Fibroblast of lung (primary cell): ENCODE results near the gene TLK2. TPM values are rescaled to one million over a fixed set of nuclear protein-coding genes. Genes with fewer than 3 reads are reported as not detected.

Source experiments
- DNase-seq, 2 donors: peaks; one replicate each; pipeline versions ENCODE4 v3.0.0 to v3.0.0-alpha.2; 2010; ENCODE audit warnings: low read depth in 2 of 2
- H2AFZ ChIP-seq: 2 replicates; pipeline ENCODE4 v1.5.1; 2012; ENCODE audit warnings: low read length, control low read depth, inconsistent platforms
- H3K27ac ChIP-seq: 2 replicates; pipeline ENCODE4 v1.5.1; 2011; ENCODE audit warnings: low read length, control low read depth; ENCODE audit not compliant: insufficient read depth
- H3K27me3 ChIP-seq: 2 replicates; pipeline ENCODE4 v1.5.1; 2011; ENCODE audit warnings: mild to moderate bottlenecking, low read length; ENCODE audit not compliant: control insufficient read depth, insufficient read depth
- H3K36me3 ChIP-seq: 2 replicates; pipeline ENCODE4 v1.5.1; 2011; ENCODE audit warnings: low read length; ENCODE audit not compliant: control insufficient read depth, insufficient read depth
- H3K4me1 ChIP-seq: 2 replicates; pipeline ENCODE4 v1.5.1; 2011; ENCODE audit warnings: low read length; ENCODE audit not compliant: control insufficient read depth, insufficient read depth; ENCODE audit errors: extremely low read depth
- H3K4me2 ChIP-seq: 2 replicates; pipeline ENCODE4 v1.5.1; 2011; ENCODE audit warnings: low read length, control low read depth; ENCODE audit not compliant: insufficient read depth; ENCODE audit errors: extremely low read depth
- H3K4me3 ChIP-seq, 4 experiments: fragments of 200-600 bp in 1 of 4; sonication (generic) in 1 of 4; replicated peaks in 1 of 4; 2 replicates each; pipeline ENCODE4 v1.5.1; 2011 to 2016; ENCODE audit warnings: low read length in 4 of 4, low read depth in 3 of 4, mild to moderate bottlenecking in 3 of 4, control low read depth in 2 of 4, inconsistent platforms in 1 of 4, mixed read lengths in 1 of 4; ENCODE audit not compliant: insufficient read depth in 1 of 4; ENCODE audit errors: control extremely low read depth in 1 of 4
- H3K79me2 ChIP-seq: 2 replicates; pipeline ENCODE4 v1.5.1; 2012; ENCODE audit warnings: mild to moderate bottlenecking, low read length, inconsistent platforms; ENCODE audit not compliant: control insufficient read depth, insufficient read depth
- H3K9ac ChIP-seq: 2 replicates; pipeline ENCODE4 v1.5.1; 2011; ENCODE audit warnings: mild to moderate bottlenecking, low read length, control low read depth; ENCODE audit not compliant: insufficient read depth
- H3K9me3 ChIP-seq: 2 replicates; pipeline ENCODE4 v1.5.1; 2012; ENCODE audit warnings: low read depth, low read length; ENCODE audit not compliant: control insufficient read depth, insufficient read depth
- H4K20me1 ChIP-seq: 2 replicates; pipeline ENCODE4 v1.5.1; 2011; ENCODE audit warnings: low read length; ENCODE audit not compliant: control insufficient read depth, insufficient read depth; ENCODE audit errors: extremely low read depth
- CTCF ChIP-seq, 2 donors: IDR thresholded peaks in 1 of 2; conservative IDR thresholded peaks in 1 of 2; 1 replicate in 1 of 2; 2 replicates in 1 of 2; pipeline ENCODE4 v1.5.1; 2011 to 2012; ENCODE audit warnings: low read length in 2 of 2, control low read depth in 1 of 2, inconsistent platforms in 1 of 2, low read depth in 1 of 2, mild to moderate bottlenecking in 1 of 2
- EZH2 ChIP-seq: IDR thresholded peaks from 2 replicates; pipeline ENCODE4 v1.5.1; 2012; ENCODE audit warnings: low read length, control low read depth, mild to moderate bottlenecking; ENCODE audit errors: missing control alignments
- polyA plus RNA-seq, 2 donors: library from polyadenylated mRNA; depleted of rRNA in 1 of 2; stranded (reverse) in 1 of 2; unstranded in 1 of 2; fragments of >200 nt; gene quantifications; 2 replicates each; pipeline ENCODE4 v1.2.1, GENCODE V29; 2011 to 2012; ENCODE audit warnings: missing spikeins in 1 of 2
- total RNA-seq: library from RNA; depleted of rRNA; stranded (reverse); fragments of >200 nt; gene quantifications from 2 replicates; pipeline ENCODE4 v1.2.1, GENCODE V29; 2014

The TLK2 gene
- total and polyA plus RNA-seq, 2 donors (not counting 1 experiment from before 2014, with no cell fraction given), result 55.5 to 63.9 TPM

GRCh38 chr17:62628831-62629555, 150.4 kb downstream of the TLK2 start:
- no peak overlapping the region for H2AFZ ChIP-seq

GRCh38 chr17:62629556-62630364, 151.1 kb downstream of the TLK2 start:
- Histone ChIP-seq H3K27ac (peak overlapping the region; percentile 89), H3K9ac (peak overlapping the region; percentile 92), H3K9me3 (no peaks in the 10 kb centered on the region), H3K79me2 (peaks cover 65% of the 10 kb centered on the region), H4K20me1 (peaks cover 2% of the 10 kb centered on the region), H3K4me1 (peaks cover 30% of the 10 kb centered on the region), H3K36me3 (peaks cover 5% of the 10 kb centered on the region), H3K4me2 (peak overlapping the region; percentile 64), H3K27me3 (no peaks in the 10 kb centered on the region), H3K4me3 (peak overlapping the region; percentile 51 to 87 (median 74)), H2AFZ (no peak overlapping the region)
- DNase-seq, result no peak
- TF ChIP-seq EZH2 (no peak), CTCF (conservative IDR thresholded peaks at IDR 0.05 in 1 of 2, IDR thresholded peaks at IDR 0.05 in 1 of 2; ENCODE audit: low read depth in 1 of 2, low read length in 2 of 2) (no peak)

More at GRCh38 chr17:62628831-62629555, 150.4 kb downstream of the TLK2 start:
- peak overlapping the region; percentile 89 for H3K27ac ChIP-seq
- no peaks in the 10 kb centered on the region for H3K27me3 ChIP-seq
- peak overlapping the region; percentile 64 for H3K4me2 ChIP-seq
- peak overlapping the region; percentile 51 to 87 (median 74) for H3K4me3 ChIP-seq
- peaks cover 30% of the 10 kb centered on the region for H3K4me1 ChIP-seq
- H3K79me2 ChIP-seq, result peaks cover 58% of the 10 kb centered on the region
- H4K20me1 ChIP-seq, result peaks cover 2% of the 10 kb centered on the region
- H3K9ac ChIP-seq, result peak overlapping the region; percentile 92
- H3K9me3 ChIP-seq, result no peaks in the 10 kb centered on the region
- DNase-seq, result peak; percentile 57 to 67
- TF ChIP-seq CTCF (conservative IDR thresholded peaks at IDR 0.05 in 1 of 2, IDR thresholded peaks at IDR 0.05 in 1 of 2; ENCODE audit: low read depth in 1 of 2, low read length in 2 of 2) (no peak), EZH2 (no peak)
- peaks cover 5% of the 10 kb centered on the region for H3K36me3 ChIP-seq

GRCh38 chr17:62630365-62631085, 151.9 kb downstream of the TLK2 start:
- Histone ChIP-seq H3K27ac (peak overlapping the region; percentile 89), H3K4me1 (peaks cover 30% of the 10 kb centered on the region)
- no peak for DNase-seq

More at GRCh38 chr17:62630365-62631085, 151.9 kb downstream of the TLK2 start:
- peaks cover 68% of the 10 kb centered on the region for H3K79me2 ChIP-seq
- H4K20me1 ChIP-seq, result peaks cover 2% of the 10 kb centered on the region
- H3K27me3 ChIP-seq, result no peaks in the 10 kb centered on the region
- no peak overlapping the region for H3K9ac ChIP-seq
- H3K36me3 ChIP-seq, result peaks cover 5% of the 10 kb centered on the region
- no peak overlapping the region for H2AFZ ChIP-seq
- H3K4me3 ChIP-seq, result peak overlapping the region in 2 of 4 experiments; percentile 61 to 86
- H3K9me3 ChIP-seq, result no peaks in the 10 kb centered on the region
- peak overlapping the region; percentile 64 for H3K4me2 ChIP-seq
- TF ChIP-seq CTCF (conservative IDR thresholded peaks at IDR 0.05 in 1 of 2, IDR thresholded peaks at IDR 0.05 in 1 of 2; ENCODE audit: low read depth in 1 of 2, low read length in 2 of 2) (no peak), EZH2 (no peak)
